Skeletal muscle cell (primary cell): ENCODE data around the gene KLF17.

ENCODE experiments used
- DNase-seq: peaks from one replicate; pipeline ENCODE4 v3.0.0-alpha.2; 2010; ENCODE audit warnings: low read depth
- H3K4me3 ChIP-seq: 2 replicates; pipeline ENCODE4 v1.5.1; 2011; ENCODE audit warnings: low read depth, mild to moderate bottlenecking, control low read depth, low read length, moderate library complexity

The KLF17 gene, protein sequence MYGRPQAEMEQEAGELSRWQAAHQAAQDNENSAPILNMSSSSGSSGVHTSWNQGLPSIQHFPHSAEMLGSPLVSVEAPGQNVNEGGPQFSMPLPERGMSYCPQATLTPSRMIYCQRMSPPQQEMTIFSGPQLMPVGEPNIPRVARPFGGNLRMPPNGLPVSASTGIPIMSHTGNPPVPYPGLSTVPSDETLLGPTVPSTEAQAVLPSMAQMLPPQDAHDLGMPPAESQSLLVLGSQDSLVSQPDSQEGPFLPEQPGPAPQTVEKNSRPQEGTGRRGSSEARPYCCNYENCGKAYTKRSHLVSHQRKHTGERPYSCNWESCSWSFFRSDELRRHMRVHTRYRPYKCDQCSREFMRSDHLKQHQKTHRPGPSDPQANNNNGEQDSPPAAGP

DNA sequence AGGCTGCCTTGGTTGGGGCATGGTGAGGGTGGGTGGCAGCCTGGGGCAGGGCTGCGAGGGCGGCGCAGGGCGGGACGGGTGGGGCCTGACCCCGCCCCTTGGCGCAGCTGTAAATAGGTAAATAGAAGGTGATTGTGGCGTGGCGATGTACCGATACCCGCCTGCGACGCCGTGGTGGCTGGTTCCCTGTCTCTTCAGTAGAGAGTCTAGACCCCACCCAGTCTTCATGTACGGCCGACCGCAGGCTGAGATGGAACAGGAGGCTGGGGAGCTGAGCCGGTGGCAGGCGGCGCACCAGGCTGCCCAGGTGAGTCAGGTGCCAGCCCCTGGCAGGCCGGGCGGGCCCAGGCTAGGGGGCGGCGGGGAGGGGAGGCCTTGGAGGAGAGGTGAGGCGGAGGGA lies at the start of gene KLF17:
Gene KLF17 (plus strand): TSS at position 140 of the 400 bp plus-strand sequence. CDS start 87 bp downstream, at position 227.
- no peak for DNase-seq
- H3K4me3 ChIP-seq: no peak within 1 kb of the TSS

DNA sequence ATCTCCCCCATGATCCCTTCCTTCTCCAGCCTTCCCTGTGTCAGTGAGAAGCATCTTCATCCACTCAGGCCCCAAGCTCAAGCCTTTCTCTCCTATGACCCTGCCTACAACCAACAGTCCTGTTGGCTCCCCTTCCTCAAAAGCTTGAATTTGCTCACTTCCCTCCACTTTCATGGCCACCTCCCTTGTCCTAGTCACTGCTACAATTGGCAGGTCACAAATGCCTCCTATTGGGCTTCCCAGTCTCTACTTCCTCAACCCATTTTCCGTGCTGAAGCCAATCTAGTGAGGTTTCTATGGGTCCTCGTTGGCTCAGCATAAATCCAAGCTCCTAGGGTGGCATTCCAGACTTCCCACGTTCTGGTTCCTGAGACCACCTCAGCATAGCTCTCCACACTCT lies 47.2 kb upstream of the KLF17 start:
- no peak for DNase-seq
- no peak overlapping the region for H3K4me3 ChIP-seq

DNA sequence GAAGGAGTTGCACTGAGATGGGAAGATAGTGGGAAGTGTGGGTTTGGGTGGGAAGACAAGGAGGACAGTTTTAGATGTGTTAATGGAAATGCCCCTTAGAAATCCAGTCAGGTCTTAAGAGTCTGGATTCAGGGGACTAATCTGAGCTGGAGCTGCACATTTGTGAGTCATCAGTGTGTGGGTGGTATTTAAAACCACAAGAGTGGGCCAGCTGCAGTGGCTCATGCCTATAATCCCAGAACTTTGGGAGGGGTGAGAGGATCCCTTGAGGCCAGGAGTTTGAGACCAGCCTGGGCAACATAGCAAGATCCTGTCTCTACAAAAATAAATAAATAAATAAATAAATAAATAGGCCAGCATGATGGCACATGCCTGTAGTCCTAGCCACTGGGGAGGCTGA lies 46.4 kb upstream of the KLF17 start:
- H3K4me3 ChIP-seq: no peak overlapping the region
- DNase-seq: peak; percentile 90

DNA sequence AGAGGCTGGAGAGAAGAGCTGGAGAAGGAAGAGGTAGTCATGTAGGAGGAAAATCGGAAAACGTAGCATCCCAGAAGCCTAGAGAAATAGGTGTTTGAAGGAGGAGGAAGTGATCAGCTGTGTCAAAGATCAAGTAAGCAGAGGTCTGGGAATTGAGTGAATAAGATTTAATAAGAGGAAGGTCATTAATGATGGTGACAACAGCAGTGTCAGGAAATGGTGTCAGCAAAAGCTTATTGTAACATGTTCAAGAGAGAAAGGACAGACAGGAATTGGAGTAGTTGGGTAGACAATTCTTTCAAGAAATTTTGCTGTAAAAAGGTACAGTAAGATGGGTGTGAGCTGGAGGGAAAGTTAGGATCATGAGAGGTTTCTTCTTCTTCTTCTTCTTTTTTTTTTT lies 45.8 kb upstream of the KLF17 start:
- no peak overlapping the region for H3K4me3 ChIP-seq
- no peak for DNase-seq

DNA sequence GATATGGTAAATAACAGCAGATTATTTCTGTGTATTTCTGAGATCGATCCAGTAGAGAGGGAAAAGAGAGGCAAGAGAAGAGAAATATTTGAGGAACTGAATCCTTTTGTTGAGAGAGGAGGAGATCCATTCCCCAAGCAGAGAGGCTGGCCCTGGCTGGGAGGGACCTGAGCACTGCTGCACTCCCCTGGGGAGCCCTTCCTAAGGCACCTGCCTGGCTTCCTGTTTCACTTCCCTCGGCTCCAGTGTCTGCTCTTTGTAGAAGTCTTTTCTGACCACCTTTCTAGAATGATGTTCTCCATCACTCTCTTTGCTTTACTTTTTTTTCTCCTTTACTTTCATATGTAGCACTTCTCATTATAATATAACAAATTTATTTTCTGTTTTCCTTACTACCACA lies 45.1 kb upstream of the KLF17 start:
- H3K4me3 ChIP-seq: no peak overlapping the region
- DNase-seq: no peak

DNA sequence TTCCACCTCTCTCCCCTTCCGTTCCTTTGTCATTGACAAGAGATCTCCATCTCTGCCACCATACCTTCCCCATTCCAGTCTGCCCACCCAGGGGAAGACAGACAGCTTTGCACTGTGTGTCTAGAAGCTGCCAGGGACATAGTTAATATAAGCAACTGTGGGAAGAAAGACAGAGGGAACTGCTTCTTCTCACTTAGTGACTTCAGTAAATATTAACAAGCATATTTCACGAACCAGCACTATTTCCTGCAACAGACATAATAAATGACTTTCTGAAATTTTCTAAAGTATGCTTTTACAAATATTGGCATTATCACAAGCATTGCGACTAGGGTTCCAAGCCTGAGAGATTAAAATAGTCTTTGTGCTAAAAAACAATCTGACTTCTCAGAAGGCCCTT lies 44.2 kb upstream of the KLF17 start:
- H3K4me3 ChIP-seq: no peak overlapping the region

DNA sequence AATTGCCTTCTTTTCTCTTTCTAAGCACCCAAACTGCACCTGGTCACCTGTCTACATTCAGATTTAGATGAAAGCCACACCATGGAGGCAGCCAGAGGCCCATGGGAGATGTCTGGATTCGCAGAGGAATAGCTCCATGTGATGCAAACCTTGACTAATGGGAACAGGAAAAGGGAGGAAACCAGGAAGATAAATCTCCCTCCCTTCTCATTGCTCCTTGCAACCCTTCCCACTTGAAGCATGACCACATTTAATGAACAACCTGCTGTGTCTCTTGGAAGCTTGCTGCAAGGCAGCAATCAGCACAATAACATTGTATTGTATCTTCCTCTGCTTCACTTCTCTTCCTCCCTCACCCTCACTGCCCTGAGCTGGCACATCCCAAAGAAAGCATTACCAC lies 42.6 kb upstream of the KLF17 start:
- H3K4me3 ChIP-seq: no peak overlapping the region
- no peak for DNase-seq

More for the DNA sequence above, 44.2 kb upstream of the KLF17 start:
- no peak for DNase-seq

DNA sequence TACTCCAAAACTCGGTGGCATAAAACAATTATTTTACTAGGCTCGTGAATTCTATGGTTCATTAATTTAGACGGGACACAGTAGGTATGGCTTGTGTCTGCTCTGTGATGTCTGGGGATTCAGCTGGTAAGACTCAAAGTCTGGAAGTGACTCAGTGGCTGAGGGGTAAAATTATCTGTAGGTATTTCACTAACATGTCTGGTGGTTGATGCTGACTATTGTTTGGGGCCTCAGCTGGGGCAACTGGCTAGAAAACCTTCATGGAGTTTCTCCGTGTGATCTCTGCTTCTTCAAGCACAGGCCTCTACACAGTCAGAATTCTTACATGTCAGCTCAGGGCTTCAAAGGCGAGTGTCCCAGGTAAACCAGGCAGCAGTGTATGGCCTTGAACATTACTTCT lies 41.2 kb upstream of the KLF17 start:
- H3K4me3 ChIP-seq: no peak overlapping the region
- no peak for DNase-seq

DNA sequence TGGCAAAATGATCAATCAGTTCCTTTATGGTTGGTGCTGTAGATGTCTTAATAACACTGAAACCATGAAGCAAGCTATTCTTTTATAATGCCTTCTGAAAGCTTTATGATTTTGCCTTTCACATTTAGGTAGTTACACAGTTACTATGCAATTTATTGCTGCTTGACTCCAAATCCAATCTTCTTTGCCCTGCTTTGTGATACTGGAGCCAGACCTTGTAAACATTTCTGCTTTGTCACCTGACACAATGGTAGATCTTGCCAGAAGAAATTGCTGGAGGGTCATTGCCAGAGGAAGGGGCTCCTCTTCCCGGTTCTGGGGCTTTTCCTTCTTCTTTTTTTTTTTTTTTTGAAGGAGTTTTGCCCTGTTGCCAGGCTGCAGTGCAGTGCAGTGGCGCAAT lies 40.5 kb upstream of the KLF17 start:
- DNase-seq: no peak
- H3K4me3 ChIP-seq: no peak overlapping the region

DNA sequence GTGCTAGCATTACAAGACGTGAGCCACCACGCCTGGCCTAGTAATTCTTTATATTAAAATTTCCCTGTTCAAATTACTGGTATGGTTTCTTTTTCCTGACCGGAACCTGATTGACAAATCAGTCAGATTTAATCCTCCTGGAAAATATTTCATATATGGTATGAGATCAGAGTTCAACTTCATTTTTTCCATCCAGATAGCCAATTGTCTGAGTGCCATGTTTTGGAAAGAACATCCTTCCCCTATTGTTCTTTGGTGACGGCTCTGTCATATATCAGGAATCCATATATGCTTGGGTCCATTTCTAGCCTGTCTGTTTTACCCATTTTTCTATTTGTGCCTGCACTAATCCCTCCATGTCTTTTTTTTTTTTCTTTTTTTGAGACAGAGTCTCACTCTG lies 39.1 kb upstream of the KLF17 start:
- DNase-seq: no peak
- H3K4me3 ChIP-seq: no peak overlapping the region

DNA sequence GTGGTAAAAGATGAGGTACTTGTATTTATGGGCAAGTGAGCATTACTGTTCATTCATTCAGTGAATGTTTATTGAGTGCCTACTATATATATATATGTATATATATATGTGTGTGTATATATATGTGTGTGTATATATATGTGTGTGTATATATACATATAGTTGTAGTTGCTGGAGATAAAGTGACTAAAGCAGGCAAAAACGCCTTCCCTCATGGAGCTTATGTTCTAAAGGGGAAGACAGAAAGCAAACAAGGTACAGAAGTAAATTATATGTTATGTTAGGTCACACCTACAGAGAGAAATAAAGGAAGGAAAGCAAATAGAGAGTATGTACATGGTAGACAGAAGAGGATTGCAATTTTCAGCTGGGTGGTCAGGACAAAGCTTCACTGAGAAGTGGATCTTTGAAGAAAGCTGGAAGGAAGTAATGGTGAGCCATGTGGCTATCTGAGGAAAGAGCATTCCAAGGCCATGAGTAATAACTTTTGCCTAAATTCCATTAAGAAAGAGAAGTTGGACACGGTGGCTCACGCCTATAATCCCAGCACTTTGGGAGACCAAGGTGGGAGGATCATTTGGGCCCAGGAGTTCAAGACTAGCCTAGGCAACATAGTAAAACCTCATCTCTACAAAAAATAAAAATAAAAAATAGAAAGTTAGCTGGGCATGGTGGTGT lies 33.5 kb upstream of the KLF17 start:
- H3K4me3 ChIP-seq: no peak overlapping the region
- peak; percentile 39 for DNase-seq

DNA sequence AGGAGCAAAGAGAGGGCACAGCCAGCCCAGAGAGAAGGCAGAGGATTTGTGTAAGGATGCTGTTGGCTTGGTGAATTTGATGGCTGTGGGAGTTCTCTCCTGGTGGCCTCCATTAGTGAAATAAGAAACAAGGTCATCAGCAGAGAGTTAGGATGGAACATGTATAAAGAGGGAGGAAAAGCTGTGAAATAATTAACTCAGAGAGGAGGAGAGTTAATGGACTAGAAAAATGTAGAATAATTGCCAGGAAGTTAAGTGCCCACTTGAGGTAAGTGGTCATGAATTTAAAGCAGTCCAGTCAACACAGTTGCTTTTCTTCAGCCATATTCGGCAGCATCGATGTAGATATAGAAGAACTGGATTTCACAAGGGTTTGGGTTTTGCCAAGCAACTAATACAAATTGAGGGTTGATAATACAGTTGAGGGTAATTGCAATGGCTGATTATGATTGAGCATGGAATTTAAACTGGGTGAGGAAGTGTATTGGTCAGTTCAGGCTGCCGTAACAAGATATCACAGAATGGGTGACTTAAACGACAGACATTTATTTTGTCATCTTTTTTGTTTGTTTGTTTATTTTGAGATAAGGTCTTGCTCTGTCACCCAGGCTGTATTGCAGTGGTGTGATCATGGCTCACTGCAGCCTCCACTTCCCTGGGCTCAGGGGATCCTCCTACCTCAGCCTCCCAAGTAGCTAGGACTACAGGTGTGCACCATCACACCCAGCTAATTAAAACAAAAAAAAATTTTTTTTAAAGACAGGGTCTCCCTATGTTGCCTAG lies 31.7 kb upstream of the KLF17 start:
- no peak for DNase-seq
- H3K4me3 ChIP-seq: no peak overlapping the region

DNA sequence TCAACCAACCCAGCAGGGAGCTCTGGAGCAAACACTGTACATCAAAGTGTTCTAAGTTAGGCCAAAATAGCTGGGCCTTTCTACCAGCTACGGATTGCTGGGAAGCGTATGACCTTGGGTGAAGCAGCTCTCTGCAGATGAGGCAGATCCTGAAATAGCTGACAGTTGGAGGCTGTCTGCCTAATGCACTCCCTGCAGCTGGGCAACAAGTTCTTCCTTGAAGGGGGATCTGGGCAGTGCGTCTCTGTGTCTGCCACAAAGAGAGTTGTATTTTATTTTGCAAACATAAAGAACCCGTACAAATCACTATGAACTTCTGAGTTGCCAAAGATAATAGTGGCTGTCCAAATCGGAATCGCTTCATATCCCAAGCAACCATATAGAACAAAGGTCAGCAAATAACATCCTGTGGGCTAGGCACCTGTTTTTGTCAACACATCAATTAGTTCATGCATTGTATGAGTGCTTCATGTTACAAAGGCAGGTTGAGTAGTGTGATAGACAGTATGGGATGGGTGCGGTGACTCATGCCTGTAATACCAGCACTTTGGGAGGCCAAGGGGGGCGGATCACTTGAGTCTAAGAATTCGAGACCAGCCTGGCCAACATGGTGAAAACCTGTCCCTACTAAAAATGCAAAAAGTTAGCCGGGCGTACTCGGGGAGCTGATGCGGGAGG lies 29.1 kb upstream of the KLF17 start:
- DNase-seq: no peak
- H3K4me3 ChIP-seq: no peak overlapping the region

DNA sequence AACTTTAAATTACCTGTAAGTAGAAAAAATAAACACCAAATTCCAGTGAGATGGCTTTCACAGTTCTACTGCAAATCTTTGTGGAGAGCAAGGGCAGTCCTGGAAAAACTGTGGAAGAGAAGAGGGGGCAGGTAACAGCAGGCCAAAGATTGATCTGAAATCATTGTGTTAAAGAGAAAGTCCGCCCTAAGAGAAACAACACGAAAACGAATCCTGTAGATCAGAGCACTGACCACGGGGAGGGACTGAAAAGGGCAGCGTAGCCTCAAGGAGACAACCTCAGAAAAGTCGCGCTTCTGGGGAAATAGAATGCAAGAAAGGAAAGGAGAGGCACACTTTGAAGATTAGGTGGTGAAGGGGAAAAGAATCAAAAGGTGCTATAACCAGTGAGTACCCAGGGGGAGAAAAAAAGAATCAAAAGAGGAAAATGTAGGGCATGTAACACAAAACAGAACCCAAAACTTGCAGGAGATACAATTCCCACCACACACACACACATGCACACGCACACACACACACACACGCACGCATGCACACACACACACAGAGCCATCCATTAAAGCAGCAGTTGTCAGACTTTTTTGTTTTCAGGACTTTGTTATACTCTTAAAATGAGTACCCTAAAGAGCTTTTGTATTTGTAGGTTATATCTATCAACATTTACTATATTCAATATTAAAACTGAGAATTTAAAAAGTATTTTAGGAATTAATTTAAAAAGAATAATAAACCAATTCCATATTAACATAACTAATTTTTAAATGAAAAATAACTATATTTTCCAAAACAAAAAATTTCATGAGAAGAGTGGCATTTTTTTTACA lies 28.0 kb upstream of the KLF17 start:
- H3K4me3 ChIP-seq: no peak overlapping the region
- DNase-seq: no peak

DNA sequence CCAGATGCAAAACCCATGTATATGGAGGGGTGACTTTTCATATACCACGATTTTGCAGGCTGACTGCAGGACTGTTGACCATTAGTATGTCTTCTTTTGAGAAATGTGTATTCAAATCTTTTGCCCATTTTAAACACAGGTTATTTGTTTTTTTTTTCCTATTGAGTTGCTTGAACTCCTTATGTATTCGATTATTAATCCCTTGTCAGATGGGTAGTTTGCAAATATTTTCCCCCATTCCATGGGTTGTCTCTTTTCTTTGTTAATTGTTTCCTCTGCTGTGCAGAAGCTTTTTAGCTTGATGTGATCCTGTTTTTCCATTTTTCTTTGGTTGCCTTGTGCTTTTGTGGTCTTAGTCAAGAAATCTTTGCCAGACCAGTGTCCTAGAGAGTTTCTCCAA lies 24.6 kb upstream of the KLF17 start:
- H3K4me3 ChIP-seq: no peak overlapping the region
- DNase-seq: no peak

DNA sequence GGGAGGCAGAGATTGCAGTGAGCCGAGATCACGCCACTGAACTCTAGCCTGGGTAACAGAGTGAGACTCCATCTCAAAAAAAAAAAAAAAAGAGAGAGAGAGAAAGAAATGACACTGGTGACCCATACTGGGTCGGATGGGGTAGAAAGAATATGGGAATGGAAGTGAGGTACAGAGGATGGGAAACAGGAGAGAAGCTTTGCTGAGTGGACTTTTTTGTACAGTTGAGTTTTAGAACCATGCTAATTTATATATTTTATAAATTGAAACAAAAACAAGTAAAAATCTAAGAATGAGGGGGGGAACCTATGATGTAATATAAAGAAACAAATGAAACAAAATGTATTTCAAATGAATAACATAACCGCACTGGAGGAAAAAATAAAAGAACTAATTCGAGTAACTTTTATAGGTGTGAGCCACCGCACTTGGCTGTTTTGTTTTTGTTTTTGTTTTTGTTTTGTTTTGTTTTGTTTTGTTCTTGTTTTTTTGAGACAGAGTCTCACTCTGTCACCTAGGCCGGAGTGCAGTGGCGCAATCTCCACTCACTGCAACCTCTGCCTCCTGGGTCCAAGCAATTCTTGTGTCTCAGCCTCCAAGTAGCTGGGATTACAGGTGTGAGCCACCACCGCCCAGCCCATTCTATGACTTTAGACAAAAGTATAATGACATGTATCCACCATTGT lies 18.3 kb upstream of the KLF17 start:
- no peak for DNase-seq

DNA sequence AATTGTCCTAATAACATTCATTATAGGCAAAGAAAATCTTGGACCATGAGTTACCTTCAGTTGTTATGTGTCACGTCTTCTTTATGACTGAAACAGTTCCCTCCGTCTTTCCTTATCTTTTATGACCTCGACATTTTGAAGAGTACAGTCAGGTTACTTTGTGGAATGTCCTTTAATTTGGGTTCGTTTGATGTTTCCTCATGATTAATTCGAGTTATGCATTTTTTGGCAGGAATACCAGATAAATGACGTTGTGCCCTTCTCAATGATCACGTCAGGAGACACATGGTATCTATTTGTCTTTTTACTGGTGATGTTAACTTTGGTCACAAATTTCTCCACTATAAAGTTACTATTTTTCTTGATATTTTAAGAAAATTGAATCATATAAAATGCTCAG lies 17.3 kb upstream of the KLF17 start:
- no peak overlapping the region for H3K4me3 ChIP-seq
- no peak for DNase-seq

More for the DNA sequence above, 18.3 kb upstream of the KLF17 start:
- no peak overlapping the region for H3K4me3 ChIP-seq
